A549 (cell line): ENCODE results near the gene SSH2.

Experiments used
- CHD4 ChIP-seq: fragments of 200-600 bp; sonication (generic); IDR thresholded peaks from 2 replicates; pipeline ENCODE4 v1.6.1; 2016; ENCODE audit warnings: antibody characterized with exemption, mild to moderate bottlenecking, borderline replicate concordance
- EP300 ChIP-seq, 2 experiments: fragments of >200 bp; sonication (Bioruptor Twin); formaldehyde crosslinking; IDR thresholded peaks; 2 replicates in 1 of 2; 3 replicates in 1 of 2; pipeline ENCODE4 v1.6.1; 2016 to 2017
- JUN ChIP-seq, 2 experiments: fragments of >200 bp; sonication (Bioruptor Twin); formaldehyde crosslinking; IDR thresholded peaks; 2 replicates in 1 of 2; 3 replicates in 1 of 2; pipeline ENCODE4 v1.6.1; 2016 to 2017
- MAX ChIP-seq: IDR thresholded peaks from 2 replicates; pipeline ENCODE4 v1.6.1; 2012
- PBX3 ChIP-seq: IDR thresholded peaks from 2 replicates; pipeline ENCODE4 v1.6.1; 2012
- POLR2A ChIP-seq: IDR thresholded peaks from 2 replicates; pipeline ENCODE4 v1.6.1; 2012; ENCODE audit warnings: mild to moderate bottlenecking, low read length
- REST ChIP-seq: fragments of 200-600 bp; sonication (generic); IDR thresholded peaks from 2 replicates; pipeline ENCODE4 v1.6.1; 2016; ENCODE audit warnings: antibody characterized with exemption, mild to moderate bottlenecking, moderate library complexity
- TF ChIP-seq, protein P1 (sequence below): fragments of >200 bp; sonication (Bioruptor Twin); formaldehyde crosslinking; IDR thresholded peaks from 3 replicates; pipeline ENCODE4 v1.5.1; 2016
- TF ChIP-seq, protein P2 (sequence below): fragments of 450-650 bp; IDR thresholded peaks from 2 replicates; pipeline ENCODE4 v1.6.1; 2014; ENCODE audit warnings: antibody characterized with exemption

GRCh38 chr17:29873476-29873875, 56.6 kb downstream of the SSH2 start:
- TF ChIP-seq MAX: no peak
- no peak for TF ChIP-seq CHD4
- TF ChIP-seq, protein P1, sequence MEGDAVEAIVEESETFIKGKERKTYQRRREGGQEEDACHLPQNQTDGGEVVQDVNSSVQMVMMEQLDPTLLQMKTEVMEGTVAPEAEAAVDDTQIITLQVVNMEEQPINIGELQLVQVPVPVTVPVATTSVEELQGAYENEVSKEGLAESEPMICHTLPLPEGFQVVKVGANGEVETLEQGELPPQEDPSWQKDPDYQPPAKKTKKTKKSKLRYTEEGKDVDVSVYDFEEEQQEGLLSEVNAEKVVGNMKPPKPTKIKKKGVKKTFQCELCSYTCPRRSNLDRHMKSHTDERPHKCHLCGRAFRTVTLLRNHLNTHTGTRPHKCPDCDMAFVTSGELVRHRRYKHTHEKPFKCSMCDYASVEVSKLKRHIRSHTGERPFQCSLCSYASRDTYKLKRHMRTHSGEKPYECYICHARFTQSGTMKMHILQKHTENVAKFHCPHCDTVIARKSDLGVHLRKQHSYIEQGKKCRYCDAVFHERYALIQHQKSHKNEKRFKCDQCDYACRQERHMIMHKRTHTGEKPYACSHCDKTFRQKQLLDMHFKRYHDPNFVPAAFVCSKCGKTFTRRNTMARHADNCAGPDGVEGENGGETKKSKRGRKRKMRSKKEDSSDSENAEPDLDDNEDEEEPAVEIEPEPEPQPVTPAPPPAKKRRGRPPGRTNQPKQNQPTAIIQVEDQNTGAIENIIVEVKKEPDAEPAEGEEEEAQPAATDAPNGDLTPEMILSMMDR: no peak
- no peak for TF ChIP-seq POLR2A
- no peak for TF ChIP-seq JUN (IDR thresholded peaks at IDR 0.05)
- no peak for TF ChIP-seq EP300 (IDR thresholded peaks at IDR 0.05)
- TF ChIP-seq PBX3: no peak
- TF ChIP-seq, protein P2, sequence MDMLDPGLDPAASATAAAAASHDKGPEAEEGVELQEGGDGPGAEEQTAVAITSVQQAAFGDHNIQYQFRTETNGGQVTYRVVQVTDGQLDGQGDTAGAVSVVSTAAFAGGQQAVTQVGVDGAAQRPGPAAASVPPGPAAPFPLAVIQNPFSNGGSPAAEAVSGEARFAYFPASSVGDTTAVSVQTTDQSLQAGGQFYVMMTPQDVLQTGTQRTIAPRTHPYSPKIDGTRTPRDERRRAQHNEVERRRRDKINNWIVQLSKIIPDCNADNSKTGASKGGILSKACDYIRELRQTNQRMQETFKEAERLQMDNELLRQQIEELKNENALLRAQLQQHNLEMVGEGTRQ: no peak
- no peak for TF ChIP-seq REST
